ENCODE measurements around the gene ZNF14.

The ZNF14 gene

DNA sequence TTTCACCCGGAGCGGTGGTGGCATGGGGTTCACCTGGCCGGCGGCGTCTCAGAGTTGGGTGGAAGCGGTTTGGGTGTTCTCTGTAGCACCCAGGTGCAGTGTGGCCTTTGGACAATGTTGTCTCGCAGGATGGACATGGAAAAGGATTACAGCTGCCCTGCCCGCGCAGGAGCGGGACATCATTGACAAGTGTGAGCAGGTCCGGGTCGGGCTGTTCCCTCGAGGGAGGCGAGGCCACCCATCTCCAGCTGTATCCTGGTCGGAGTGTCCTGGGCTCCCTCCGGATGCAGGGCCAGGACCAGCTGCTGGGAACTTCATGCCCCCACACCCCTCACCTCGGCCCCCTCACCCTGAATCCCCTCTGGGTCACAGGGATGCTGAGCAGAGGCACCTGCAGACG is 7.8 kb upstream of the ZNF14 start:
- no peaks in the 10 kb centered on the region for H3K27me3 ChIP-seq (ENCODE audit: low read depth, low read length)
- no peaks in the 10 kb centered on the region for H4K20me1 ChIP-seq (ENCODE audit: insufficient read depth, low read length)
- no peaks in the 10 kb centered on the region for H3K9me3 ChIP-seq (ENCODE audit: insufficient read depth, low read length)
- no peak overlapping the region for H3K9ac ChIP-seq (ENCODE audit: low read length)
- no peak overlapping the region for H2AFZ ChIP-seq (ENCODE audit: low read depth, low read length)
- no peaks in the 10 kb centered on the region for H3K36me3 ChIP-seq (replicated peaks; ENCODE audit: low read depth, low read length)
- H3K79me2 ChIP-seq (ENCODE audit: low read length): no peaks in the 10 kb centered on the region
- H3K4me3 ChIP-seq (ENCODE audit: low read length): no peak overlapping the region
- no peak for TF ChIP-seq CTCF (IDR thresholded peaks at IDR 0.05; ENCODE audit: low read depth, low read length)
- TF ChIP-seq EZH2phosphoT487 (IDR thresholded peaks at IDR 0.05; ENCODE audit: low read depth): no peak
- H3K27ac ChIP-seq (ENCODE audit: low read length): no peak overlapping the region
- no peaks in the 10 kb centered on the region for H3K4me1 ChIP-seq (ENCODE audit: low read length)
- no peak overlapping the region for H3K4me2 ChIP-seq (ENCODE audit: low read length)

GRCh38 chr19:19738564-19738963 is 5.7 kb upstream of the ZNF14 start:
- H3K4me3 ChIP-seq (ENCODE audit: low read length): no peak overlapping the region
- H4K20me1 ChIP-seq (ENCODE audit: insufficient read depth, low read length): no peaks in the 10 kb centered on the region
- no peaks in the 10 kb centered on the region for H3K9me3 ChIP-seq (ENCODE audit: insufficient read depth, low read length)
- H3K27me3 ChIP-seq (ENCODE audit: low read depth, low read length): no peaks in the 10 kb centered on the region
- H3K4me1 ChIP-seq (ENCODE audit: low read length): no peaks in the 10 kb centered on the region
- H3K27ac ChIP-seq (ENCODE audit: low read length): no peak overlapping the region
- H3K79me2 ChIP-seq (ENCODE audit: low read length): no peaks in the 10 kb centered on the region
- TF ChIP-seq CTCF (IDR thresholded peaks at IDR 0.05; ENCODE audit: low read depth, low read length): no peak
- no peak for TF ChIP-seq EZH2phosphoT487 (IDR thresholded peaks at IDR 0.05; ENCODE audit: low read depth)
- H2AFZ ChIP-seq (ENCODE audit: low read depth, low read length): no peak overlapping the region
- H3K4me2 ChIP-seq (ENCODE audit: low read length): no peak overlapping the region
- H3K9ac ChIP-seq (ENCODE audit: low read length): no peak overlapping the region
- no peaks in the 10 kb centered on the region for H3K36me3 ChIP-seq (replicated peaks; ENCODE audit: low read depth, low read length)

- Histone ChIP-seq H3K9ac (ENCODE audit: low read length) (no peak overlapping the region), H3K27me3 (ENCODE audit: low read depth, low read length) (no peaks in the 10 kb centered on the region), H3K4me3 (ENCODE audit: low read length) (no peak overlapping the region), H3K9me3 (ENCODE audit: insufficient read depth, low read length) (no peaks in the 10 kb centered on the region), H3K4me1 (ENCODE audit: low read length) (no peaks in the 10 kb centered on the region), H3K79me2 (ENCODE audit: low read length) (peaks cover 2% of the 10 kb centered on the region), H2AFZ (ENCODE audit: low read depth, low read length) (no peak overlapping the region), H3K36me3 (replicated peaks; ENCODE audit: low read depth, low read length) (no peaks in the 10 kb centered on the region), H3K4me2 (ENCODE audit: low read length) (no peak overlapping the region), H3K27ac (ENCODE audit: low read length) (no peak overlapping the region), H4K20me1 (ENCODE audit: insufficient read depth, low read length) (no peaks in the 10 kb centered on the region)
- TF ChIP-seq EZH2phosphoT487 (IDR thresholded peaks at IDR 0.05; ENCODE audit: low read depth) (no peak), CTCF (IDR thresholded peaks at IDR 0.05; ENCODE audit: low read depth, low read length) (no peak)
These were observed 4.8 kb upstream of the ZNF14 start for GRCh38 chr19:19737559-19738332.

DNA sequence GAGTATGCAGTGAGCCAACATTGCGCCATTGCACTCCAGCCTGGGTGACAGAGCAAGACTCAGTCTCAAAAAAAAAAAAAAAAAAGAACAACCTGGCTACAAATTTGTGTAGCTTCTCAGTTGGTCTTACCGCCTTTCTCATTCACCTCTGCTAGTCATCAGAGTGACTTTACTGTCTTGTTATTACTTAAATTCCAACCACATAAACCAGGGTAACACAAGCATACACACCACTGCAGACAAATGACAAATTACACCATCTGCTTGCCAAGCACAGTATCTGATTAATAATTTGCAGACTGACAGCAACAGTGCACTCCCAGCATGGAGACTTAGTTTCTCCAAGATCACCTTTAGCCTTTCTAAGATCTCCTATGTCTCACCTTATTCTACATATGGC is 11.0 kb downstream of the ZNF14 start:
- H3K4me1 ChIP-seq (ENCODE audit: low read length): no peaks in the 10 kb centered on the region
- H3K27me3 ChIP-seq (ENCODE audit: low read depth, low read length): no peaks in the 10 kb centered on the region
- H2AFZ ChIP-seq (ENCODE audit: low read depth, low read length): no peak overlapping the region
- H3K79me2 ChIP-seq (ENCODE audit: low read length): peaks cover 55% of the 10 kb centered on the region
- H3K9me3 ChIP-seq (ENCODE audit: insufficient read depth, low read length): peaks cover 45% of the 10 kb centered on the region
- no peak overlapping the region for H3K27ac ChIP-seq (ENCODE audit: low read length)
- no peak overlapping the region for H3K9ac ChIP-seq (ENCODE audit: low read length)
- peaks cover 6% of the 10 kb centered on the region; the same call in 1 of the 2 replicates for H4K20me1 ChIP-seq (ENCODE audit: insufficient read depth, low read length)
- H3K4me3 ChIP-seq (ENCODE audit: low read length): no peak overlapping the region
- peaks cover 40% of the 10 kb centered on the region for H3K36me3 ChIP-seq (replicated peaks; ENCODE audit: low read depth, low read length)
- TF ChIP-seq CTCF (IDR thresholded peaks at IDR 0.05; ENCODE audit: low read depth, low read length): no peak
- no peak for TF ChIP-seq EZH2phosphoT487 (IDR thresholded peaks at IDR 0.05; ENCODE audit: low read depth)
- H3K4me2 ChIP-seq (ENCODE audit: low read length): no peak overlapping the region

Measured in OCI-LY3 (cell line).